Esophagus squamous epithelium (tissue), 4 donors: Measurements from ENCODE around the gene RREB1.

Source experiments
- CTCF ChIP-seq, 6 experiments: fragments of 450-650 bp in 4 of 6; fragments of 200-600 bp in 2 of 6; sonication (generic) in 2 of 6; IDR thresholded peaks; one replicate each; pipeline ENCODE4 v1.5.1; 2016 to 2019; ENCODE audit warnings: antibody characterized with exemption in 6 of 6, mild to moderate bottlenecking in 4 of 6, moderate library complexity in 4 of 6
- POLR2A ChIP-seq, 4 donors: fragments of 450-650 bp; IDR thresholded peaks; one replicate each; pipeline ENCODE4 v1.6.1; 2017; ENCODE audit warnings: antibody characterized with exemption in 4 of 4, mild to moderate bottlenecking in 4 of 4, moderate library complexity in 3 of 4

GRCh38 chr6:7296602-7297001 is 188.8 kb downstream of the RREB1 start:
- no peak for TF ChIP-seq CTCF (IDR thresholded peaks at IDR 0.05)
- no peak for TF ChIP-seq POLR2A (IDR thresholded peaks at IDR 0.05)
